Activated naive CD4-positive, alpha-beta T cell treated with Interleukin-2 at 50 U/mL for 16 hours (primary cell): ENCODE results near the gene RAB24.
"Not testable (repeated sequence)": the region's sequence is repeated elsewhere in the genome, so short reads cannot be mapped to it uniquely, and the experiment has no call there.

Experiments
- DNase-seq: peaks from one replicate; pipeline ENCODE4 v3.0.0-alpha.2; 2020

Gene RAB24

GRCh38 chr5:177310757-177311391 is 7.4 kb upstream of the RAB24 start:
- DNase-seq, result peak; percentile 13

DNA sequence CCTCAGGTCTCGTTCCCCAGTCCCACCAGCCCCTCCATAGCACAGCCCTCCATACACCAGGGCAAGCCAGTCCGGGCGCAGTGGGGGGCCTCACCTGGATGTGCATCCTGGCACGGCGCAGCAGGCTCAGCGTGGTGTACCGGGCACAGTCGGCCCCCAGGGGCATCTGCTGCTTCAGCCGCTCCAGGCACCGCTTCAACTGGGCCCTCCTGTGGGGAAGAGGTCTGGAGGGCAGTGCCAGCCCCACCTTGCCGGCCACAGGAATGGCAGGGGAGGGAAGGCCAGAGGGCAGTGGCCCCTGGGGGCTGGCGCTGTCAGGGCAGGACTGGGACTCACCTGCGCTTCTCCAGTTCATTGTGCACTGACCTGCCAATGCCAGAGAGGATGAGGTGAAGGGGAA is 6.8 kb upstream of the RAB24 start:
- no peak for DNase-seq

- peak; percentile 78 for DNase-seq
Measured at GRCh38 chr5:177309351-177310191, 6.1 kb upstream of the RAB24 start.

DNA sequence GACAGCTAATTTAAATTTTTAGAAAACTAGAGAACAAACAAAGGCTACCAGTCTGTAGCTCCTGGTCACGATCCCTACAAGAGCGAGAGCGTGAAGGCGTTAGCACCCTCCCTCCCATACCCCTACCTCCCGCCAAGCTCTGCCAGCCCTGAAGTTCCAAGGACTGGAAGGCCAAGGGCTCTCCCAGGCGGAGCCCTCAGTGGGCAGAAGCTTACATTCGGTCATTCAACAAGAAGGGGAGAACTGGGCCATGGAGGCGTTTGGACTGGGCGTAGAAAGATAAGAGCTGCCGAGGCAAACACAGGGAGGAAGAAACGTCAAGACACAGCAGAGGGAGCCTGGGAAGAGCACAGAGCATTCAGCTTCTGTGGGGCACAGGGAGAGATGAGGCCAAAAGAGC is 5.2 kb upstream of the RAB24 start:
- no peak for DNase-seq

GRCh38 chr5:177307544-177308363 is 4.2 kb upstream of the RAB24 start:
- no peak for DNase-seq

- no peak for DNase-seq
Measured at GRCh38 chr5:177306674-177307543, 3.4 kb upstream of the RAB24 start.

DNA sequence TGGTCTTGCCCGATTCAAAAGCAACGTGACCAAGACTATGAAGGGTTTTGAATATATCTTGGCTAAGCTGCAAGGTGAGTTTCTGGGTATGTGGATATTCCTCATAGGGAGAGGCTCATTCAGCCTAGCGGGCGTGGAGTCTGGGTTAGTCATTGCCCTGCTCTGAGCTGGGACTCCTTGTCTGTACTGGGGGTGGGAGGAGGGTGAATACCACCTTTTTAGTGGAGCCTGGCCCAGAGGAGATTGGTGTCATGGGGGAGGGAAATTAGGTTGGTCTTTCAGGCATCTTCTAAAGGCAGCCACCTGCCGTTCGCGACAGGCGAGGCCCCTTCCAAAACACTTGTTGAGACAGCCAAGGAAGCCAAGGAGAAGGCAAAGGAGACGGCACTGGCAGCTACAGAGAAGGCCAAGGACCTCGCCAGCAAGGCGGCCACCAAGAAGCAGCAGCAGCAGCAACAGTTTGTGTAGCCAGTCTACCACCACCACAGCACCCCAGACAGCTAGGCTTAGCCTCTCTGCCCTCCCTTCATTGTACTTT is 2.7 kb upstream of the RAB24 start:
- not testable (repeated sequence) for DNase-seq

- DNase-seq, result peak; percentile 29
Measured at GRCh38 chr5:177304392-177305119, 1.0 kb upstream of the RAB24 start.

- DNase-seq, result no peak
Measured at GRCh38 chr5:177303925-177304391, 439 bp upstream of the RAB24 start.

- DNase-seq, result no peak
Measured at GRCh38 chr5:177302354-177303110, 987 bp downstream of the RAB24 start.

DNA sequence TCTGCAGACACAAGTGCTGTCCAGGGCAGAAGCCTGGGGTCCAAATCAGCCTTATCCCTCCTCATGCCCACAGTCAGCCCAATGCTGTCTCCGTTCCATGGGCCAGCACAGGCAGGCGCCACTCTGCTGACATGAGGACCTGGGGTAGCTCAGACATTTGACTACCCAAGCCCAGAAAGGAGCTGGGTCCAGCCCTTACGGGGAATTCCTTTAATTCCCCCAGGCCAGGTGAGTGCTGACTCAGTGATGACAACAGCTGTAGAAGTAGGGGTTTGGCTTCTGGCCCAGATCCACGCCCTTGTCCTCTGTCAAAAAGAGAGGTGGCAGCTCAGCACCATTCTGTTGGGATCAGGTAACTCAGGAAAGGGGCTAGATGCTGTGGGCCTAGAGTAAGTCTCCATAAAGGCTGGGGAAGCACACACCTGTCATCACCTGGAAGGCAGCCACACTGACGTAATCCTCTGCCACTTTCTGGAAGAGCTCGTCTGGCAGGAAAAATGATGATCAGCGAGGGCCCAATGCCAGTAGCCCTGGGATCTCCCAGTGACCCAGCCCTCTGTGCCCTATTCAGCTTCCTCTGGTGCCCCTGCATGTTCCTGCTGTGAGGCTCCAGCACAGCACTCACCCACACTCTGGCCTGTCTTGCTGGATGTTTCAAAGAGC is 1.9 kb downstream of the RAB24 start:
- DNase-seq, result peak; percentile 23

- no peak for DNase-seq
Measured at GRCh38 chr5:177300951-177301350, 2.6 kb downstream of the RAB24 start.

DNA sequence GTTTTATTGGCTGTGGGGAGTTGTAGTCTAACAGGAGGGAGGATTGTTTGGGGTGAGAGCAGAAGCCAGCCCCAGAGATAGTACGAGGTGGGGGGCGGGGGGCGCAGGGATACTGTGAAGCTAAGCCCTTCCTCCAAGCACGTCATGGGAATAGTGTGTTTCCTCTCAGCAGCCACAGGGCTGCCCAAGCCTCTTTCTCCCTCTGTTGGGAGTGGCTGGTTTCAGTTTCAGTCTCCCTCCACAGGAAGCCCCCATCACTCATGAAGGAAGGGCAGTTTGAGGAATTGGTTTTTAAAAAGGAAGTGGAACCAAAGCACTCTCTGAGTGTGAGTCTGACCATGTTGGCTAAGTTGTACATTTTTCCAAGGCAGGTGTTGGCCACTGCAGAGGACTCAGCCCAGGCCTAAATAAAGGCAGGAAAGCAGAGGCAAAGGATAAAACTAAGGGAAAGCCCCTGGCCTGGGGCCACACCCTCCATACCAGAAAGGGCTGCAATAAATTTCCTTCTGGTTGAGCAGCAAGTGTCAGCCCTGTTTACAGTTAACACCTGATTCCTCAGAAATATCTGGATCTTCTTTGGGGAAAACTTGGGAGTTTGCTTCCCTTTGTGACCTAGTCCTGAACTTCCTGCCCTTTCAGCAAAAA is 3.2 kb downstream of the RAB24 start:
- peak; percentile 46 for DNase-seq

DNA sequence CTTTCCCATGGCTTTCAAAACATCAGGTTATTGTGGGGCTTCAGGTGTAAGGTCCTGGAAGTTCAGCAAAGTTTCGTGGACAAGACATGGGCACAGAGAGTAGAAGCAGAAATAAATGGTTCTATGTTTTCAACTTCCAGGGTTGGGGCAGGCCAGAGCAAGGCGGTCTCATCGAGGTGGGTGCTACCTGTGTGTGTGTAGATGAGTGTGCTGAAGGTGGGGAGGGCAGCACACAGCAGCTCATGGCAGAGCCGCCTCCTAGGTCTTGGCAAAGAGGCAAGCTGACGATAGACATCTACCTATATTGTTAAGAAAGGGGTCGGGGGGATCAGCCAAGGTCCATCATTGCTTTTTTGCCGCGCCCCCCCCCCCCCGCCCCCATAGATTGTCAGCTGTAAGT is 3.8 kb downstream of the RAB24 start:
- no peak for DNase-seq

- DNase-seq, result no peak
Measured at GRCh38 chr5:177297922-177298321, 5.6 kb downstream of the RAB24 start.

DNA sequence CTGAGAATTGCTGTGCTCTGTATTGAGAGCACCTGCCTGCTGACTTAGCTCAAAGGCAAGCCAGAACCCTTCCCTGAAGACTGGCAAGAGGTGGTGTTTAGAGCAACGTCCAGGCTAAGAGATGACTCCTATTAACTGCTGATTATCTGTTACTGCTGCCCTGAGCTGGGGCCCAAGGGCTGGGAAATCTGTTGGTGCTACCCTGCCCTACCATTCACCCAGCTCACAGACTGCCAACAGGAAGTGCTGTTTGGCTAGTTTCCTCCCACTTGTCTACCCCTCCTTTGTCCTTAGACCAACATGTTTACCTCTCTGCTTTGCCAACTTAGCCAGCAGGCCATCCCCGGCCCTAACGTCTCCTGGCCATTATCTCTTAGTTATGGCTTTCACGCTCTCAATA is 6.9 kb downstream of the RAB24 start:
- DNase-seq, result no peak

DNA sequence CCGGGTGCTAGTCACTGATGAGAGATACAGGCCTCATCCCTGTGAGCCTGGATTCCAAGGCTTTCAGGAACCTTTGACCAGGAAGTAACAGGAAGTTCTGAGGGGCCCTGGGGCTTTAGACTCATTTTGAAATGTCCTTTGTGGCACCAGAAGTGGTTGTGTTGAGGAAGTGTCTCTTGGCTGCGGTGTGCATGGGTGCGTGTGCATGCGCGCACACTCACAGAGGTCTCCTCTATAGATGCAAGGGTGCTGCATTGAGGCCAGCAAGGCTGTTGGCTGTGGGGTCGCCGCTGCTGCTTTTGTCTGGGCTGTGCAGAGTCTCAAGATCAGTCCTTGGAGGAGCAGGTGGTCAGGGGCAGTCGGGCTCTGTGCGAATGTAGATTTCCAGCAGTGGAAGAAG is 7.6 kb downstream of the RAB24 start:
- no peak for DNase-seq

GRCh38 chr5:177294632-177295031 is 8.9 kb downstream of the RAB24 start:
- no peak for DNase-seq

DNA sequence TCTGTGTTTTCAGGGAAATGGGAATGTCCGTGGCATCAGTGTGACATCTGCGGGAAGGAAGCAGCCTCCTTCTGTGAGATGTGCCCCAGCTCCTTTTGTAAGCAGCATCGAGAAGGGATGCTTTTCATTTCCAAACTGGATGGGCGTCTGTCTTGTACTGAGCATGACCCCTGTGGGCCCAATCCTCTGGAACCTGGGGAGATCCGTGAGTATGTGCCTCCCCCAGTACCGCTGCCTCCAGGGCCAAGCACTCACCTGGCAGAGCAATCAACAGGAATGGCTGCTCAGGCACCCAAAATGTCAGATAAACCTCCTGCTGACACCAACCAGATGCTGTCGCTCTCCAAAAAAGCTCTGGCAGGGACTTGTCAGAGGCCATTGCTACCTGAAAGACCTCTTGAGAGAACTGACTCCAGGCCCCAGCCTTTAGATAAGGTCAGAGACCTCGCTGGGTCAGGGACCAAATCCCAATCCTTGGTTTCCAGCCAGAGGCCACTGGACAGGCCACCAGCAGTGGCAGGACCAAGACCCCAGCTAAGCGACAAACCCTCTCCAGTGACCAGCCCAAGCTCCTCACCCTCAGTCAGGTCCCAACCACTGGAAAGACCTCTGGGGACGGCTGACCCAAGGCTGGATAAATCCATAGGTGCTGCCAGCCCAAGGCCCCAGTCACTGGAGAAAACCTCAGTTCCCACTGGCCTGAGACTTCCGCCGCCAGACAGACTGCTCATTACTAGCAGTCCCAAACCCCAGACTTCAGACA is 9.5 kb downstream of the RAB24 start:
- DNase-seq, result no peak
